Measurements from ENCODE around the gene SPHK2.

SPHK2 gene

GRCh38 chr19:48607359-48607755, 11.9 kb upstream of the SPHK2 start:
- Histone ChIP-seq H3K4me3 (ENCODE audit: low read depth, low read length) (no peak overlapping the region), H3K27ac (ENCODE audit: extremely low read depth, low read depth, low read length) (no peak overlapping the region), H3K36me3 (ENCODE audit: control insufficient read depth in 2 of 2, insufficient read depth in 1 of 2, low read length in 2 of 2) (no peaks in the 10 kb centered on the region), H3K9me3 (ENCODE audit: control insufficient read depth, insufficient read depth, low read depth, low read length) (no peaks in the 10 kb centered on the region), H3K4me1 (ENCODE audit: control insufficient read depth, insufficient read depth, low read length) (no peaks in the 10 kb centered on the region; the same call in 1 of the 2 replicates)
- ChIA-PET CTCF (interaction anchor here (0.5 to 5.3 kb wide), 9 partner anchors 10 to 341 kb away, joined by 3 to 51 read pairs (median 6); no protein-coding TSS in a partner anchor), POLR2A (interaction anchor here (0.7 to 5.2 kb wide), 2 partner anchors 12 to 345 kb away, joined by 3 to 60 read pairs; partner anchors contain the start of genes RPL18 and SPHK2)
- TF ChIP-seq ZIC2 (tag by site-specific recombination; IDR thresholded peaks at IDR 0.05) (no peak), ZNF398 (tag by site-specific recombination; IDR thresholded peaks at IDR 0.05) (no peak)

- POLR2A ChIA-PET = interaction anchor here (0.5 to 5.2 kb wide), 7 partner anchors 8 to 363 kb away, joined by 3 to 60 read pairs (median 7); partner anchors contain the start of genes RPL18 and SPHK2
- no peak overlapping the region for H3K27ac ChIP-seq (ENCODE audit: extremely low read depth, low read depth, low read length)
- CTCF ChIA-PET = interaction anchor here (0.5 to 5.3 kb wide), 16 partner anchors 9 to 1558 kb away, joined by 3 to 51 read pairs (median 5); no protein-coding TSS in a partner anchor
- H3K9me3 ChIP-seq (ENCODE audit: control insufficient read depth, insufficient read depth, low read depth, low read length) = no peaks in the 10 kb centered on the region
- H3K4me1 ChIP-seq (ENCODE audit: control insufficient read depth, insufficient read depth, low read length) = no peaks in the 10 kb centered on the region; the same call in 1 of the 2 replicates
- H3K4me3 ChIP-seq (ENCODE audit: low read depth, low read length) = no peak overlapping the region
- no peaks in the 10 kb centered on the region for H3K36me3 ChIP-seq (ENCODE audit: control insufficient read depth in 2 of 2, insufficient read depth in 1 of 2, low read length in 2 of 2)
- TF ChIP-seq ZNF510 (tag by site-specific recombination; IDR thresholded peaks at IDR 0.05; ENCODE audit: insufficient replicate concordance) = no peak
- no peak for TF ChIP-seq KLF1 (tag by site-specific recombination; IDR thresholded peaks at IDR 0.05)
- TF ChIP-seq ZSCAN5A (tag by site-specific recombination; IDR thresholded peaks at IDR 0.05) = no peak
- TF ChIP-seq ZNF548 (tag by site-specific recombination; IDR thresholded peaks at IDR 0.05) = no peak
- TF ChIP-seq ZNF146 (tag by site-specific recombination; IDR thresholded peaks at IDR 0.05) = no peak
- no peak for TF ChIP-seq ZNF132 (tag by site-specific recombination; IDR thresholded peaks at IDR 0.05; ENCODE audit: borderline replicate concordance)
- TF ChIP-seq ZNF426 (tag by site-specific recombination; IDR thresholded peaks at IDR 0.05) = no peak
- TF ChIP-seq KLF8 (tag by site-specific recombination; IDR thresholded peaks at IDR 0.05) = no peak
- no peak for TF ChIP-seq ZBTB1 (tag by site-specific recombination; IDR thresholded peaks at IDR 0.05)
- no peak for TF ChIP-seq ZBTB44 (tag by site-specific recombination; IDR thresholded peaks at IDR 0.05)
- no peak for TF ChIP-seq ZNF560 (tag by site-specific recombination; IDR thresholded peaks at IDR 0.05; ENCODE audit: borderline replicate concordance)
- no peak for TF ChIP-seq ZNF701 (tag by site-specific recombination; IDR thresholded peaks at IDR 0.05)
- no peak for TF ChIP-seq ZNF202 (tag by site-specific recombination; IDR thresholded peaks at IDR 0.05; ENCODE audit: borderline replicate concordance)
- peak; percentile 52 for TF ChIP-seq ZNF76 (tag by site-specific recombination; IDR thresholded peaks at IDR 0.05; ENCODE audit: borderline replicate concordance, low read depth)
- TF ChIP-seq ZNF37A (tag by site-specific recombination; IDR thresholded peaks at IDR 0.05) = no peak
- no peak for TF ChIP-seq ZNF138 (tag by site-specific recombination; IDR thresholded peaks at IDR 0.05; ENCODE audit: borderline replicate concordance)
- TF ChIP-seq ZNF341 (tag by site-specific recombination; IDR thresholded peaks at IDR 0.05; ENCODE audit: low read depth) = no peak
- no peak for TF ChIP-seq ZNF660 (tag by site-specific recombination; IDR thresholded peaks at IDR 0.05)
- TF ChIP-seq ZNF266 (tag by site-specific recombination; IDR thresholded peaks at IDR 0.05; ENCODE audit: low read depth) = no peak
- no peak for TF ChIP-seq ZNF248 (tag by site-specific recombination; IDR thresholded peaks at IDR 0.05)
- peak; percentile 14; the same call in 1 of the 2 replicates for TF ChIP-seq ZNF10 (tag by site-specific recombination; IDR thresholded peaks at IDR 0.05)
- no peak for TF ChIP-seq ZNF16 (tag by site-specific recombination; IDR thresholded peaks at IDR 0.05; ENCODE audit: low read depth)
- no peak for TF ChIP-seq ZNF221 (tag by site-specific recombination; IDR thresholded peaks at IDR 0.05; ENCODE audit: borderline replicate concordance)
- TF ChIP-seq EGR2 (tag by site-specific recombination; IDR thresholded peaks at IDR 0.05; ENCODE audit: low read depth) = 0 out of 2 replicates have a peak, but pooled peaks have one; percentile 33
- TF ChIP-seq ZNF514 (tag by site-specific recombination; IDR thresholded peaks at IDR 0.05) = no peak
- TF ChIP-seq ZBTB8A (tag by site-specific recombination; IDR thresholded peaks at IDR 0.05) = no peak
Measured at GRCh38 chr19:48608798-48609263, 10.5 kb upstream of the SPHK2 start.

All from HEK293 (cell line).